SK-N-SH treated with all-trans-retinoic acid at 6 μM for 48 hours (cell line): Measurements from ENCODE around the gene ARMC10.
"Not testable (repeated sequence)": the region's sequence is repeated elsewhere in the genome, so short reads cannot be mapped to it uniquely, and the experiment has no call there.

Experiments used
- ATAC-seq: fragments of 200-7000 bp; cut with Tn5 transposase; 3 replicates; pipeline ENCODE4 v1.9.1; 2020; ENCODE audit warnings: mild to moderate bottlenecking, moderate library complexity
- BACH2 ChIP-seq: fragments of 250-450 bp; sonication (Bioruptor Pico); IDR thresholded peaks from 2 replicates; pipeline ENCODE4 v1.9.0; 2021; ENCODE audit warnings: mild to moderate bottlenecking, borderline replicate concordance
- CSDC2 ChIP-seq: fragments of 250-450 bp; sonication (Bioruptor Pico); IDR thresholded peaks from 2 replicates; pipeline ENCODE4 v1.5.0; 2020; ENCODE audit warnings: mild to moderate bottlenecking, moderate library complexity
- GLIS3 ChIP-seq: fragments of 250-450 bp; sonication (Bioruptor Pico); IDR thresholded peaks from 2 replicates; pipeline ENCODE4 v1.5.0; 2020; ENCODE audit warnings: mild to moderate bottlenecking, moderate library complexity
- ISL1 ChIP-seq: fragments of 250-450 bp; sonication (Bioruptor Pico); IDR thresholded peaks from 2 replicates; pipeline ENCODE4 v2.1.2; 2022; ENCODE audit warnings: mild to moderate bottlenecking, moderate library complexity
- RARB ChIP-seq: fragments of 250-450 bp; sonication (Bioruptor Pico); IDR thresholded peaks from 2 replicates; pipeline ENCODE4 v1.8.0; 2021; ENCODE audit warnings: mild to moderate bottlenecking, moderate library complexity
- TCF4 ChIP-seq: fragments of 250-450 bp; sonication (Bioruptor Pico); IDR thresholded peaks from 2 replicates; pipeline ENCODE4 v1.8.0; 2021; ENCODE audit warnings: mild to moderate bottlenecking, moderate library complexity, borderline replicate concordance
- ZC3H10 ChIP-seq: fragments of 250-450 bp; sonication (Bioruptor Pico); IDR thresholded peaks from 2 replicates; pipeline ENCODE4 v1.5.1; 2021; ENCODE audit warnings: mild to moderate bottlenecking, moderate library complexity
- ZFP30 ChIP-seq: fragments of 450-650 bp; formaldehyde crosslinking; IDR thresholded peaks from 2 replicates; pipeline ENCODE4 v1.5.0; 2022; ENCODE audit warnings: mild to moderate bottlenecking, moderate library complexity
- ZNF565 ChIP-seq: fragments of 450-650 bp; formaldehyde crosslinking; conservative IDR thresholded peaks from 2 replicates; pipeline ENCODE4 v1.5.0; 2020; ENCODE audit warnings: low read depth, mild to moderate bottlenecking, moderate library complexity
- ZNF8 ChIP-seq: fragments of 450-650 bp; formaldehyde crosslinking; IDR thresholded peaks from 2 replicates; pipeline ENCODE4 v1.5.0; 2020; ENCODE audit warnings: mild to moderate bottlenecking, moderate library complexity
- TF ChIP-seq, protein P1 (sequence below): fragments of 250-450 bp; sonication (Bioruptor Pico); IDR thresholded peaks from 2 replicates; pipeline ENCODE4 v1.5.1; 2020; ENCODE audit warnings: low read depth, mild to moderate bottlenecking, moderate library complexity
- TF ChIP-seq, protein P2 (sequence below): fragments of 250-450 bp; sonication (Bioruptor Pico); IDR thresholded peaks from 2 replicates; pipeline ENCODE4 v1.8.0; 2020; ENCODE audit warnings: mild to moderate bottlenecking, moderate library complexity, borderline replicate concordance

ARMC10 gene

DNA sequence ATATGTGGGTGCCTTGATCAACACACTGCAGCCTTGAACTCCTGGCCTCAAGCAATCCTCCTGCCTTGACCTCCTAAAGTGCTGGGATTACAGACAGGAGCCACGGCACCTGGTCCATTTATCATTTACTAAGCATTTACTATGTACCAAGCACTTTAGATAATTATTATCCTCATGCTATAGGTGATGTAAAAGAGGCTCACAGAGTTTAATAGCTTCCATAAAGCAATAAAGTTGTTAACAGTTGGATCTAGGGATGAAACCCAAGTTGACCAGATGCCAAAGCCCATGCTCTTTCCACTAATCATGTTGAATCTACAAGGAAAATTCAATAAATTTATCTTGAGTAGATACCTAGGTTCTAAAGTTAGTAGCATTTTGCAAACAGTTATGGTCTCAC, 68.9 kb downstream of the ARMC10 start (continued):
- TF ChIP-seq ZNF8 (CRISPR knock-in tag), result no peak
- TF ChIP-seq ZFP30, result no peak
- no peak for TF ChIP-seq ZNF565 (CRISPR knock-in tag)
- no peak for TF ChIP-seq BACH2 (CRISPR knock-in tag)
- TF ChIP-seq, protein P1, sequence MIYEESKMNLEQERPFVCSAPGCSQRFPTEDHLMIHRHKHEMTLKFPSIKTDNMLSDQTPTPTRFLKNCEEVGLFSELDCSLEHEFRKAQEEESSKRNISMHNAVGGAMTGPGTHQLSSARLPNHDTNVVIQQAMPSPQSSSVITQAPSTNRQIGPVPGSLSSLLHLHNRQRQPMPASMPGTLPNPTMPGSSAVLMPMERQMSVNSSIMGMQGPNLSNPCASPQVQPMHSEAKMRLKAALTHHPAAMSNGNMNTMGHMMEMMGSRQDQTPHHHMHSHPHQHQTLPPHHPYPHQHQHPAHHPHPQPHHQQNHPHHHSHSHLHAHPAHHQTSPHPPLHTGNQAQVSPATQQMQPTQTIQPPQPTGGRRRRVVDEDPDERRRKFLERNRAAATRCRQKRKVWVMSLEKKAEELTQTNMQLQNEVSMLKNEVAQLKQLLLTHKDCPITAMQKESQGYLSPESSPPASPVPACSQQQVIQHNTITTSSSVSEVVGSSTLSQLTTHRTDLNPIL (CRISPR knock-in tag), result no peak
- no peak for TF ChIP-seq ISL1 (CRISPR knock-in tag)
- no peak for TF ChIP-seq RARB
- TF ChIP-seq ZC3H10 (CRISPR knock-in tag), result no peak

DNA sequence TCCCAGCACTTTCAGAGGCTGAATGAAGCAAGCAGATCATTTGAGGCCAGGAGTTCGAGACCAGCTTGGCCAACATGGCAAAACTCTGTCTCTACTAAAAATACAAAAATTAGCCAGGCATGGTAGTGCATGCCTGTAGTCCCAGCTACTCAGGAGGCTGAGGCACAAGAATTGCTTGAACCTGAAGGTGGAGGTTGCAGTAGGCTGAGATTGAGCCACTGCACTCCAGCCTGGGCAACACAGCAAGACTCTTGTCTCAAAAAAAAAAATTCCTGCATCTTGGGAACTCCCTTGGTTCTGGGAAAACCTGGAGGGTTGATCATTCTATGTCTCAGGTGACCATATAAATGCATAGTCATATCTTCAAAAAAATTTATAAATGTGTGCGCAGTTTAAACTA, 69.8 kb downstream of the ARMC10 start:
- not testable (repeated sequence) for ATAC-seq

DNA sequence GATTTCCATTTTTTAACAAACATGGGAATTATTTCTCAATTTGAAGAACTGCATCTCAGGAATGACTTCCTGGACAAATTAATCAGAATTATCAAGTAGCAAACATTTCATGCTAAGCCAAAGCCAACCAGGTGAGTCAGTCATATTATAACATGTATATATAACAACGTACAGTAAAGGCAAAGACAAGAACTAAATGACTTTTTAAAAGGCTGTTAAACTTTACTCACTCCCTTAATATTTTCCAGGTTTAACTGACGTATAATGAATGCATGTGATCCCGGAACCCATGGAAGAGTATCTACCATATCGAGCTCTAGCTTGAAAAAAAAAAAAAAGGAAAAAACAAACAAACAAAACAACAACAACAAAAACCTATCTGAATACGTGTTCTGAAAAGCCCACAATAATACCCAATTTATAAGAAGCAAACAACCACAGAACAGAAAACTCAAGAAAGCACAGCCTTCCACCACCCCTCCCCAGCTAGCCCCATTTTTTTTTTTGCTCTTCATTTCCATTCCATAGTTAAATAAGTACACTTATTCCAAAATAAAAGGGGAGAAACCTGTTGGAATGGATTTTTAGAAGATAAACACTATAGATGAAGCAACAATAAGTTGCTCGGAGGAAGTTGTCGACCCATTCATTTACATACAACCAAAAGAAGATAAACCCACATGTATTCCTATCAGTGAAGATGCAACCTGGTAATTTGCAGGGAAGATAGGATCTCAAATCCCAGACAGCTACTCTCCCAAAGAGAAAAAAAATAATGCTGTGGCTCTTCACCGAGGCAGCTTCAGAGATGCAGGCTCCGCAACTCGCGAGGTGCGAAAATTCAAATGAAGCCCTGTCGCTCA, 73.4 kb downstream of the ARMC10 start:
- no peak for TF ChIP-seq CSDC2 (CRISPR knock-in tag)
- TF ChIP-seq, protein P2, sequence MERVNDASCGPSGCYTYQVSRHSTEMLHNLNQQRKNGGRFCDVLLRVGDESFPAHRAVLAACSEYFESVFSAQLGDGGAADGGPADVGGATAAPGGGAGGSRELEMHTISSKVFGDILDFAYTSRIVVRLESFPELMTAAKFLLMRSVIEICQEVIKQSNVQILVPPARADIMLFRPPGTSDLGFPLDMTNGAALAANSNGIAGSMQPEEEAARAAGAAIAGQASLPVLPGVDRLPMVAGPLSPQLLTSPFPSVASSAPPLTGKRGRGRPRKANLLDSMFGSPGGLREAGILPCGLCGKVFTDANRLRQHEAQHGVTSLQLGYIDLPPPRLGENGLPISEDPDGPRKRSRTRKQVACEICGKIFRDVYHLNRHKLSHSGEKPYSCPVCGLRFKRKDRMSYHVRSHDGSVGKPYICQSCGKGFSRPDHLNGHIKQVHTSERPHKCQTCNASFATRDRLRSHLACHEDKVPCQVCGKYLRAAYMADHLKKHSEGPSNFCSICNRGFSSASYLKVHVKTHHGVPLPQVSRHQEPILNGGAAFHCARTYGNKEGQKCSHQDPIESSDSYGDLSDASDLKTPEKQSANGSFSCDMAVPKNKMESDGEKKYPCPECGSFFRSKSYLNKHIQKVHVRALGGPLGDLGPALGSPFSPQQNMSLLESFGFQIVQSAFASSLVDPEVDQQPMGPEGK (CRISPR knock-in tag), result no peak
- peak; percentile 51; the same call in 1 of the 2 replicates for TF ChIP-seq TCF4 (CRISPR knock-in tag)
- TF ChIP-seq ISL1 (CRISPR knock-in tag), result 0 out of 2 replicates have a peak, but pooled peaks have one; percentile 4
- no peak for TF ChIP-seq GLIS3 (CRISPR knock-in tag)
- peak; percentile 50 for ATAC-seq
